Transverse colon (tissue), 4 donors: ENCODE measurements around the gene HIF1A. TPM values are rescaled to one million over a fixed set of nuclear protein-coding genes. Genes with fewer than 3 reads are reported as not detected.

ENCODE experiments used
- DNase-seq: peaks from one replicate; pipeline ENCODE4 v3.0.0-alpha.2; 2019
- H3K27ac ChIP-seq, 4 donors: fragments of 200-600 bp; sonication (generic); 2 replicates each; pipeline ENCODE4 v1.5.1; 2016 to 2018; ENCODE audit warnings: inconsistent platforms in 4 of 4
- H3K27me3 ChIP-seq: fragments of 200-600 bp; sonication (generic); 2 replicates; pipeline ENCODE4 v1.5.1; 2017; ENCODE audit warnings: inconsistent platforms
- H3K36me3 ChIP-seq, 4 donors: fragments of 200-600 bp; sonication (generic); 2 replicates each; pipeline ENCODE4 v1.5.1; 2017 to 2019; ENCODE audit warnings: inconsistent platforms in 4 of 4
- H3K4me1 ChIP-seq, 4 donors: fragments of 200-600 bp; sonication (generic); 2 replicates each; pipeline ENCODE4 v1.5.1; 2017 to 2020; ENCODE audit warnings: inconsistent platforms in 4 of 4
- H3K4me3 ChIP-seq, 4 donors: fragments of 200-600 bp; sonication (generic); 1 replicate in 1 of 4; 2 replicates in 3 of 4; pipeline versions ENCODE4 v1.5.1 to v1.6.1; 2017 to 2019; ENCODE audit warnings: inconsistent platforms in 4 of 4
- H3K9me3 ChIP-seq, 2 donors: fragments of 200-600 bp; sonication (generic); 2 replicates each; pipeline ENCODE4 v1.5.1; 2017 to 2019; ENCODE audit warnings: inconsistent platforms in 2 of 2
- EP300 ChIP-seq: sonication (generic); formaldehyde crosslinking; IDR thresholded peaks from one replicate; pipeline ENCODE4 v1.6.1; 2017; ENCODE audit warnings: antibody characterized with exemption, low read depth
- POLR2A ChIP-seq: fragments of 450-650 bp; IDR thresholded peaks from one replicate; pipeline ENCODE4 v1.6.1; 2016; ENCODE audit warnings: antibody characterized with exemption, mild to moderate bottlenecking, moderate library complexity
- POLR2AphosphoS5 ChIP-seq, 3 donors: sonication (generic); formaldehyde crosslinking; IDR thresholded peaks; one replicate each; pipeline ENCODE4 v1.6.1; 2016; ENCODE audit warnings: antibody characterized with exemption in 3 of 3
- WGBS, 2 donors: methylation state at CpG; one replicate each; pipeline ENCODE4 v1.1.5; 2018; ENCODE audit warnings: low coverage in 1 of 2; 5-methylcytosine and 5-hydroxymethylcytosine counted together
- in situ Hi-C, 4 donors: fragments of 200-750 bp; cut with MboI; loops; one replicate each; pipeline versions ENCODE4 v1.15.0 to v1.15.1; 2017; ENCODE audit warnings: low sequenced_read_pairs in 3 of 4, low pct_ligation_motif_present in 1 of 4, low pct_unique_long_range_greater_than_20kb in 1 of 4
- intact Hi-C: fragments of 100-400 bp; cut with DNase I; formaldehyde crosslinking; loops from one replicate; pipeline ENCODE4 v1.15.1; 2023; ENCODE audit warnings: low total_unique reads
- total RNA-seq, 4 donors: library from RNA; depleted of rRNA; stranded (reverse); fragments of >200 nt; gene quantifications; one replicate each; pipeline ENCODE4 v1.1.0, GENCODE V29; 2016
- TF ChIP-seq, protein P1 (sequence below), 5 experiments: fragments of 200-600 bp in 3 of 5; fragments of 450-650 bp in 2 of 5; sonication (generic) in 3 of 5; IDR thresholded peaks; 1 replicate in 2 of 5; 2 replicates in 3 of 5; pipeline ENCODE4 v1.5.1; 2016 to 2017; ENCODE audit warnings: antibody characterized with exemption in 5 of 5, inconsistent platforms in 3 of 5, mild to moderate bottlenecking in 2 of 5, moderate library complexity in 1 of 5

Gene HIF1A
- total RNA-seq, 4 donors from 2014 or later = 27.9 to 103 (median 76.1) TPM

GRCh38 chr14:61726778-61727658, 31.7 kb downstream of the HIF1A start:
- in situ Hi-C loops = loop anchor here (10.0 to 25.0 kb wide), 3 partner anchors 262 to 440 kb away; partner anchors contain the start of gene TMEM30B (in 2 of the 4)
- Histone ChIP-seq H3K36me3 (peaks cover 0 to 28% (median 15%) of the 10 kb centered on the region in 4 donors), H3K9me3 (no peaks in the 10 kb centered on the region), H3K4me1 (peaks cover 0 to 20% (median 2%) of the 10 kb centered on the region in 4 donors), H3K4me3 (no peak overlapping the region), H3K27ac (no peak overlapping the region), H3K27me3 (no peaks in the 10 kb centered on the region)
- TF ChIP-seq POLR2AphosphoS5 (IDR thresholded peaks at IDR 0.05) (no peak), POLR2A (no peak), EP300 (no peak)
- TF ChIP-seq, protein P1, sequence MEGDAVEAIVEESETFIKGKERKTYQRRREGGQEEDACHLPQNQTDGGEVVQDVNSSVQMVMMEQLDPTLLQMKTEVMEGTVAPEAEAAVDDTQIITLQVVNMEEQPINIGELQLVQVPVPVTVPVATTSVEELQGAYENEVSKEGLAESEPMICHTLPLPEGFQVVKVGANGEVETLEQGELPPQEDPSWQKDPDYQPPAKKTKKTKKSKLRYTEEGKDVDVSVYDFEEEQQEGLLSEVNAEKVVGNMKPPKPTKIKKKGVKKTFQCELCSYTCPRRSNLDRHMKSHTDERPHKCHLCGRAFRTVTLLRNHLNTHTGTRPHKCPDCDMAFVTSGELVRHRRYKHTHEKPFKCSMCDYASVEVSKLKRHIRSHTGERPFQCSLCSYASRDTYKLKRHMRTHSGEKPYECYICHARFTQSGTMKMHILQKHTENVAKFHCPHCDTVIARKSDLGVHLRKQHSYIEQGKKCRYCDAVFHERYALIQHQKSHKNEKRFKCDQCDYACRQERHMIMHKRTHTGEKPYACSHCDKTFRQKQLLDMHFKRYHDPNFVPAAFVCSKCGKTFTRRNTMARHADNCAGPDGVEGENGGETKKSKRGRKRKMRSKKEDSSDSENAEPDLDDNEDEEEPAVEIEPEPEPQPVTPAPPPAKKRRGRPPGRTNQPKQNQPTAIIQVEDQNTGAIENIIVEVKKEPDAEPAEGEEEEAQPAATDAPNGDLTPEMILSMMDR (IDR thresholded peaks at IDR 0.05) = no peak
- WGBS, 2 donors = 80 to 81% methylated on average over 7 of the region's 7 CpGs
- DNase-seq = no peak
- intact Hi-C loops = loop anchor here (10.0 kb wide), 1 partner anchor 262 kb away; no protein-coding TSS in a partner anchor

GRCh38 chr14:61730756-61731373, 35.6 kb downstream of the HIF1A start:
- Histone ChIP-seq H3K4me3 (no peak overlapping the region), H3K27me3 (no peaks in the 10 kb centered on the region), H3K27ac (no peak overlapping the region), H3K9me3 (no peaks in the 10 kb centered on the region), H3K36me3 (peaks cover 0 to 55% (median 24%) of the 10 kb centered on the region in 4 donors), H3K4me1 (peaks cover 0 to 20% (median 2%) of the 10 kb centered on the region in 4 donors)
- TF ChIP-seq, protein P1 (IDR thresholded peaks at IDR 0.05) = peak; percentile 39 to 60 (median 43)
- TF ChIP-seq POLR2AphosphoS5 (IDR thresholded peaks at IDR 0.05) = no peak
- no peak for TF ChIP-seq POLR2A
- no peak for TF ChIP-seq EP300
- intact Hi-C loops = no loop called here
- 70 to 73% methylated on average over 2 of the region's 2 CpGs for WGBS, 2 donors
- in situ Hi-C loops = loop anchor here (25.0 kb wide), 2 partner anchors 269 to 444 kb away; partner anchors contain the start of gene TMEM30B (in 2 of the 4)
- DNase-seq = no peak

GRCh38 chr14:61733972-61734371, 38.7 kb downstream of the HIF1A start:
- WGBS, 2 donors = 75 to 83% methylated on average over 2 of the region's 2 CpGs
- intact Hi-C loops = no loop called here
- in situ Hi-C loops = loop anchor here (25.0 kb wide), 2 partner anchors 272 to 447 kb away; partner anchors contain the start of gene TMEM30B (in 2 of the 4)
- no peak overlapping the region for H3K27ac ChIP-seq
- TF ChIP-seq POLR2AphosphoS5 (IDR thresholded peaks at IDR 0.05) = no peak
- TF ChIP-seq, protein P1 (IDR thresholded peaks at IDR 0.05) = no peak
- no peak for TF ChIP-seq EP300
- no peak for TF ChIP-seq POLR2A
- peaks cover 0 to 14% (median 2%) of the 10 kb centered on the region in 4 donors for H3K4me1 ChIP-seq
- no peak for DNase-seq
- H3K36me3 ChIP-seq = peaks cover 0 to 56% (median 28%) of the 10 kb centered on the region in 4 donors
- H3K4me3 ChIP-seq = no peak overlapping the region
- no peaks in the 10 kb centered on the region for H3K27me3 ChIP-seq
- H3K9me3 ChIP-seq = no peaks in the 10 kb centered on the region

DNA sequence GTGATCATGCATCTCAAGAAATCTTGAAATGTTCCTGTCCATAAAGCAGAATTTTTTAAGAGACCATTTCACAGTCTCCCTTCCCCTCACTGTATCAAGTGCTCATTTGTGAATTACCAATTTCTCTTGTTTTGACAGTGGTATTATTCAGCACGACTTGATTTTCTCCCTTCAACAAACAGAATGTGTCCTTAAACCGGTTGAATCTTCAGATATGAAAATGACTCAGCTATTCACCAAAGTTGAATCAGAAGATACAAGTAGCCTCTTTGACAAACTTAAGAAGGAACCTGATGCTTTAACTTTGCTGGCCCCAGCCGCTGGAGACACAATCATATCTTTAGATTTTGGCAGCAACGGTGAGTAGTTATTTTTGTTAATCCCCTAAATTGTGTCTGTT, 41.4 kb downstream of the HIF1A start:
- DNase-seq = no peak
- Histone ChIP-seq H3K36me3 (peaks cover 0 to 80% (median 39%) of the 10 kb centered on the region in 4 donors), H3K4me1 (no peaks in the 10 kb centered on the region), H3K27me3 (no peaks in the 10 kb centered on the region), H3K4me3 (no peak overlapping the region), H3K27ac (no peak overlapping the region), H3K9me3 (no peaks in the 10 kb centered on the region)
- TF ChIP-seq POLR2AphosphoS5 (IDR thresholded peaks at IDR 0.05) (no peak), EP300 (no peak), POLR2A (no peak)
- TF ChIP-seq, protein P1 (IDR thresholded peaks at IDR 0.05) = no peak
- in situ Hi-C loops = loop anchor here (25.0 kb wide), 2 partner anchors 274 to 449 kb away; partner anchors contain the start of gene TMEM30B (in 2 of the 4)
- intact Hi-C loops = no loop called here
- 70 to 95% methylated on average over 4 of the region's 4 CpGs for WGBS, 2 donors
